HT-29 (cell line): ENCODE data around the gene NAV2. TPM values are rescaled to one million over a fixed set of nuclear protein-coding genes. Genes with fewer than 3 reads are reported as not detected.

ENCODE experiments used
- DNase-seq: peaks from one replicate; pipeline ENCODE4 v3.0.0-alpha.2; 2015; ENCODE audit warnings: low spot score
- total RNA-seq: library from RNA; depleted of rRNA; stranded (reverse); fragments of >200 nt; shearing (Covaris generic); gene quantifications from 2 replicates; pipeline ENCODE4 v1.2.3, GENCODE V29; 2014

The NAV2 gene
- total RNA-seq, 1 experiment from 2014 or later = 0.05 TPM

DNA sequence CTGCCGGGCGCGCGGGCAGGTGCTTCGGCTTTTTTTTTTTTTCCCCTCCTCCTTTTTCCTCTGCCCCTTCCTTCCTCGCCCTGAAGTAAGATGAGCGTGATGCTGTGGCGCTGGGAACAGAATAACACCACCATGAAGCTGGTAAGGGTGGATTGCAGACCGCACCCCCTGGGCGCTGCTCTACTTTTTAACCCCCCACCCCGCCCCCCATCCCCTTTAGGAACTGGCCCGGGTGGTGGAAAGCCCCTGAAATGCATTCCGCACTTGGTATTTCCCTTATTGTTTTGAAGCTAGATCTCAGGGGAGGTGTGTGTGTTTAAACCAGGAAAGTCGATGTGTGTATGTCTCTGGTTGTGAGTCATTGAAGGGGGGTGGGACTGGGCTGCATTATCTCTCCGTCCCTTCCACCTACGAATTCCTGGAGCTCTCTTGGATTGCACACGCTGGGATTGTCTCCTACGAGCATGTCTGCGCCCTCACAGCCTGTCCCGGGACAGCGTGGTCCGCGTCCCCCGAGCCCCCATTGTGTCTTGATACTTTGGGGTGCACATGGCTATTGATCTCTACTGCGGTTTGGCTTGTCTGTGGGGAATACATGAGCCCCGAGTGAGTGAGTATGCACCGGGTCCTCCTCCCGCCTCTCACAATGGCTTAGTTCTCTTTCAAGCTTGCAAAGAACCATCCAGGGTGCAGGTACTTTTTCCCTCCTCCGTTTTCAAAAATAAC lies 64.9 kb downstream of the NAV2 start:
- DNase-seq = no peak

DNA sequence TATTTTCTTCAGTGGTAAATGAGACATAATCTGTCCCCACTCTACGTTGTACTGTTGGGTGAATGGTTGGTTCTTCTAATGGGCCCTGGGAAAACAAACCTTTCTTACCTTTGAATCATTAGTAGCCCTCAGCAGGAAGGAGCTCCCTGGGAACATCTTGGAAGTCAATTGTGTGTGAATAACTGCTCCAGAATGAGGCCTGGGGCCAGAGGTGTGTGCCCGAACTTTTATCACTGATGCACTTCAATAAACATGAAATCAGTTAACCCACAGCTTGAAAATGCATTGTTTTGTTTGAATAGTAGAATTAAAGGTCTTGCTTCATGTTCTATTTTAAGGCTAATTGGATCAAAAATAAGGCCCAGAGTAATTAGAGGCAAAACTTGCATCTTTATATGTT lies 67.1 kb downstream of the NAV2 start:
- no peak for DNase-seq

DNA sequence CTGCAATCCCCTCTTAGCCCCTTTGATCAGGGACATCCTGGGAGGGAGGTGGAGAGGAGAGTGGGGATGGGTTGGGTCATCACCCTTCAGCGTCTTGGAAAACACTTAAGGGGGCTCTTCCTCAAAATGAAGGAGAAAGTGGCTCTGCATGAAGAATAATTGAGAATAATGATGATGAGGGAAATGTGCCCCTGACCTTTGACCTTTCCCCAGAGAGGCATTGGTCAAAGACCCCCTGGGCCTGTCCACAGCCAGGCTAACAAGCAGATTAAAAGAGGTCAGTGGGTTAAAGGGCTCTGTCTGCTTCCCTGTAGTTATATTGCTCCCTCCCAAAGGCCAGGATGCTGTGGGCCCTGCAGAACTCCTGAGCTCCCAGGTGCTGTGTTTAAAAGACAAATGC lies 68.7 kb downstream of the NAV2 start:
- DNase-seq = no peak

- DNase-seq = no peak
These were observed 72.6 kb downstream of the NAV2 start for GRCh38 chr11:19785265-19785664.

DNA sequence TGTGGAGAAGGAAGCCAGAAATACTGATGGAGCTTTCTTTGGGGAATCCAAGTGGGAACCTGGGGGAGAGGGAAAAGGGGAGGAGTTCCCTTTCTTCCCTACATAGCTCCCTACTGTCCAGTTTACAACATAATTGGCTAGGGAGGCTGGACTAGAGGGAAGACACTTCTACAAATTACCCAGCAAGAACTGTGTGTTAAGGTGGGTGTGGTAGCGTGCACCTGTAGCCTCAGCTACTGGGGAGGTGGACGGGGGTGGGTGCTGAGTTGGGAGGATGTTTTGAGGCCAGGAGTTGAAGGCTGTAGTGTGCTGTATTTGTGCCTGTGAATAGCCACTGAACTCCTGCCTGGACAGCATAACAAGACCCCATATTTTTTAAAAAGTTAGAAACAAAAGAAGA lies 74.0 kb downstream of the NAV2 start:
- no peak for DNase-seq

GRCh38 chr11:19788435-19788834 lies 75.8 kb downstream of the NAV2 start:
- DNase-seq = no peak

DNA sequence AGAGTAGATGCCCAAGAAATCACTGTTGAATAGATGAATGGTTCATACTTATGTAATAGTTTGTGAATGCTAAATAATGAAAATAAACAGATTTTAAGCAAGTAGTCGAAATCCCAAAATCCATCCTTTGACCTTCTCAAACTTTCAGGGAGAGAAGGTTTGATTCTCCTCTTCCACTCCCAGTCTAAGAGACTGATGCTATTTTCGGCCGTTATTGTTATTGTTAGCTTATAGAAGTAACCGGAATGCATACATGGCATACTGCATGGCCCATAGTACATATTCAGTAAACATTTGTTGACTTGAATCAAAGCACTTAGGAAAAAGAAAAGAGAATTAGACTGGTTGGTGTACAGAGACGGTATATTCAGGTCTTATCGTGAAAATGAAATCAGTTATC lies 76.6 kb downstream of the NAV2 start:
- DNase-seq = no peak

DNA sequence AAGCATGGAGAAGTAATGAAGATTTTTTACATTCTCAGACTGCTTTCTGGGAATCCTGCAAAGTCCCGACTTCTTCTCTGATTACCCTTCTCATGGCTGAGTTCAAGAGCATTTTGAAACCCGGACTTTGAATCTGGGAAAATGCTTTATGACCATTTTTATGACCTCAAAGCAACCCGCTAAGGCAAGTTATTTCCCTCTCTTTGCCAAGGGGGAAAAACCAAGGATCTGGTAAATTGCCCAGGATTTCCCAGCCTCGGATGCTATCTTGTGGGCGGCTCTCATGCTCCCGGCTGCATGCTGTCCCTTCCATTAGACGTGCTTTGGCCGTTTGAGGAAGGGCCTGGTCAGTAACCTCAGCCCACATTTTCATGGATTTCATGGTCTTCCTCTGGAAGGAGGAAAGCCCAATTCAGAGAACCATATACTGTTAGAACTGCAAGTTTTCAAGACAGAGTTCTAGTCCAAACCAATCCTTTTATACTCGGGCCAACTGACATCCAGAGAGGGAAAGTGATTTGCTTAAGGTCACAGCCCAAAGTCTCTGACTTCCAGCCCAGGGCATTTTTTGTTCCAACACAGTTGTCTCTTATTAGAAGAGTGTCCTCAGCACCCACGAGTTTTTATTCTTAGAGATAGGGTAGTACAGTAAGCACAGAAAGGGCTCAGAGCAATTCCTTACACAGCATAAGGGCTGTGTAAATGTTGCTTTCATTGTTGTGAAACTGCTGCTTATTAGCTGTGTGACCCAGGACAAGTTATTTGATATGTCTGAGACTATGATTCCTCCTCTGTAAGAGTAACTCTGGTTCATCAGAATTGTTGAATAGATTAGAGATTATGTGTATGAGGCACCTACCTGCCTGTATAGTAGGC lies 77.4 kb downstream of the NAV2 start:
- no peak for DNase-seq

DNA sequence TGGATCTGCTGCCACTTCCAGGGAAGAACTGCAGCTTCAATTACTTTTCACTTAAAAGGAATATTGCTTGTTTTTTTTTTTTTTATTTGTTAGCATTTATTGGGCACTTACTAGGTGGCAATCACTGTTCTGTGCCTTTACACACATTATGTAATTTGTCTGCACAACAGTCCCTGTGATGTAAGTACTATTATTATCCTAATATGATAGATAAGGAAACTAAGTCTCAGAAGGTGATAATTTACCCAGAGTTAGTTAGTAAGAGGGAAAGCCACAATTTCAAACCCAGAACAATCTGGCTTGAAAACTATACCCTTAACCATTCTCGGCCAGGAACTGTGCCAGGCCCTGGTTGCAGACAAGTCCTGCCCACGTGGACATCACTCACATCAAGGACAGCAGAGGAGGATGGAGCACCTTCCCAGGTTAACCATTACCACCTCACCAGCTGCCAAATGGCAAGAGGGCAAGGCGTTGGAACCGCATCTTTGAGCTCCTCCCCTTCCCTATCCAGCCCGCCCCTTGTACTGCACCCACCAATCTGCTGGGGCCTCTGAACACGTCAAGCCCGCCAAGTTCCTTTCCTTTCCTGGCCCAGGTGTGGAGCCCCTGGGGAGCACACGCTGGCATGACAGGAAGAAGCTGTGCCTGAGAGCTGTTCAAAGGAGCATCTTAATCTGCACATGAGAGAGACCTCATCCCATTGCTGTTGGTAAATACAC lies 78.4 kb downstream of the NAV2 start:
- DNase-seq = peak; percentile 12

DNA sequence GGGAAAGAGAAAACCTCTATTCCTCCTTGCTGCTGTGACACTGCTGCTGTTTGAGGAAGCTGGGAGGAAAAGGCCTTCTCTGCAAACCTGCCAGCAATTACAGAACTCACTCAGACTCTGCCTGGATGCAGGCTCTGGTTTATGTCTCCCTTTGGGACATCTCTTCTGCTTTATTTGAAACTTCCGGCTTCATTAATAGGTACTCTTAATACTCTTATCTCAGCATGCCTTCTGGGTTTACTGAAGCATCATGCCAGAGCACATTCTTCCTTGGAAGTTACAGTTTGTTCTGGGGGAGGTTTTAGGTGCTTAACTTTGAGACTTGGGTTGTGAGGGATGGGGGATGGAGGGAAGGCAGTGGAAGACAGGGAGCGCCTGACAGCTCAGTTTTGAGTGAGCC lies 79.9 kb downstream of the NAV2 start:
- DNase-seq = no peak

DNA sequence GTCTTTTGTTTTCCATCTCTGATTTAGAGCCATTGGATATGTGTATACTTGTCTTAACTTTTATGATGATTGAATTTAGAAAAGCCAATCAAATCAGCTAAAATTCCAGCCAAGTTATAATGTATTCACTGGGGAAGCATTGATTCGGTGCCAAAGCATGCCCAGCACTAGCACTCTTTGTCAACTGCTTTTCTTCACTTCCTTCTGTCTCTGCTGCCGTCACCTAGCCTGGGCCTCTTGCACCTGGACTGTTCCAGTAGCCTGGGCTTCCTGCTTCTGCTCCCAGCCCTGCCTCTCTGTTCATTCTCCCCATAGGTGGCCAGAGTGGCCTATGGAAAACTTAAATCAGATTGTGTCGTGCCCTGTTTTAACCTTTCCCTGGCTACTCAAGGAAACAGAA lies 80.7 kb downstream of the NAV2 start:
- DNase-seq = no peak

- no peak for DNase-seq
These were observed 81.5 kb downstream of the NAV2 start for GRCh38 chr11:19794161-19794560.

GRCh38 chr11:19795082-19795481 lies 82.4 kb downstream of the NAV2 start:
- DNase-seq = no peak

- no peak for DNase-seq
These were observed 87.5 kb downstream of the NAV2 start for GRCh38 chr11:19800162-19800561.

DNA sequence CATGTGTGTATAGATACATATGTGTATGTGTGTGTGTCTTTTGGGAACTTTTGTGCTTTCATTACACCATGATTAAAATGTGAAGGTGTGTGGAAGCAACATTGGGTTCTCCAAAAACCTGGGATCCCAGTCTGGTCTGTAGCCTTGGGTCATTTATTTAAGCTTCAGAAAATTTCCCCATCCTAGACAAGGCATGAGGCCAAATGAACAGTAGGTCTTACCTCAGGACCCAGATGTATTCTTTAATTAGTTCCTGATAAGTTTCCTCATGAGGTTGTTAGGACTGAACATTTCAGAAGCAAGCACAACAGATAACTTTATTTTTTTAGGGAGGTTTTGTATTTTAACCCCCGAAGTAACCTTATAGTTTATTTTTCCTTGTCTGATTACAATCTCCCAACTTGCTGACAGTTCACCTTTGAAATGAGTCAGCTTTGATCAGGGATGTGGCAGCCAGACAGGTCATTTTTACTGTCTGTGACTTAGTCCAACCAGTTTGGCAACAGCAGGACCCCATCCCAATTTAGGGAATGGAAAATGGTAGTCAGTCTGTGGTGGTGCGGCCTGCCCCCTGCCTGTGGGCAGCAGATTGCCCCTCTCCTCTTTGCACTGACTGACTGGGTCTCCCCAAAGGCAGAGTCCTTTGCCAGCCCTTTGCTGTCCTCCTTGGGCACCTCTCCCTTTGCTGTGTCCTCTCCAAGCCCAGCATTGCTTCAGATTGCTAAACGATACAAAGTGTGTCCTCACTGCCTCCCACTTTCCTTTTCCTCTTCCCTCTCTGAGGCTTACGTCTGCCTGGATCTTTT lies 88.3 kb downstream of the NAV2 start:
- DNase-seq = no peak

DNA sequence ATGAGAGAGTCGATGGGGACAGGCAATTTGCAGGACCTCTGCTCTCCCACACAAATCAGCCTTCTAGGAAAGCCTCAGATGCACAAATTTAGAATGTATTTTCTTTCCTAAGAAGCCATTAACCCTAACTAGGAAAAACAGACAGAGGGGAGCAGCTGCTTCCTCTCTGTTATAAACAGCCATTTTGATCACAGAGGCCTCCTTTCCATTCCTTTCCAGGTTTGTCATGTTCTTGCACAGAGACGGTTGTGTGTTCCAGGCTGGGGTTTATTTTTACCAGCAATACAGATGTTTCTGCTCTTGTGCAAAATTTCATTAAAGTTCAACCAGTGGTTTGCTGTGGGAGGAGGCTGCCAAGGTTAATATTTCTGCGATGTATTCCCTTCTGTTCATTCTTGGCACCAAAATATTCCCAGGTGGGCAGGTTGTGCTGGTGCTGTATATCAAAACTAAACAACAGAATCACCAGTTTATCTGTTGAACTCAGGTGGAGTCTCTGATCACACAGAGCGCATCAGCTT lies 90.2 kb downstream of the NAV2 start:
- DNase-seq = no peak

- peak; percentile 10 for DNase-seq
These were observed 90.9 kb downstream of the NAV2 start for GRCh38 chr11:19803506-19803998.

- DNase-seq = no peak
These were observed 92.7 kb downstream of the NAV2 start for GRCh38 chr11:19805376-19805775.

DNA sequence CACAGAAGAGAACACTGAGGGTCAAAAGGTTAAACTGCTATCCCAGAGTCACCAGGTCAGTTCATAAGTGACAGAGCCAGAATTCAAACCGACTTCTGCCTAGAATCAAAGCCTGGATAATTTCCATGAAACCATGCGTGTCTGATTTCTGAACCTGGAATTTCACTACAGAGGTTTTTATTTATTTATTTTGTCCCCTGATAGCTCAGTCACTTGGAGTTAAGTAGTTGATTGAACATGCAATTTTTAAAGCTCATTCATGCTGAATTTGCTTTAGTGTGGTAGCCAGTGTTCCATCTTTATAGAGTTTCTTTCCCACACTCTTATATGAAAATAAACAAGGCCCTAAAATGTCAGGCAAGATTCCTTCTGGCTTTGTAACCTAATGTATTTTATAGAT lies 93.2 kb downstream of the NAV2 start:
- DNase-seq = no peak

GRCh38 chr11:19806251-19806650 lies 93.6 kb downstream of the NAV2 start:
- DNase-seq = no peak
